Measurements from ENCODE around the gene DHTKD1.

GRCh38 chr10:12081470-12081869, 12.7 kb downstream of the DHTKD1 start:
- no peak for TF ChIP-seq CTCF (IDR thresholded peaks at IDR 0.05)
- no peak for TF ChIP-seq POLR2A (IDR thresholded peaks at IDR 0.05)
